H1 (cell line): Measurements from ENCODE around the gene MUS81.

Source experiments
- EZH2 ChIP-seq: fragments of 200-600 bp; sonication (generic); IDR thresholded peaks from 2 replicates; pipeline ENCODE4 v1.7.1; 2012; ENCODE audit warnings: low read depth, mild to moderate bottlenecking, moderate library complexity, low read length, inconsistent platforms; ENCODE audit not compliant: severe bottlenecking
- HDAC6 ChIP-seq: IDR thresholded peaks from one replicate; pipeline ENCODE4 v1.7.1; 2012; ENCODE audit warnings: low read depth, mild to moderate bottlenecking, inconsistent platforms, low read length, moderate library complexity
- KDM1A ChIP-seq: fragments of 200-600, 300-600 bp; sonication (generic); IDR thresholded peaks from 2 replicates; pipeline ENCODE4 v1.7.1; 2016; ENCODE audit warnings: mild to moderate bottlenecking, low read length, borderline replicate concordance
- POLR2A ChIP-seq, 2 experiments: IDR thresholded peaks; 1 replicate in 1 of 2; 2 replicates in 1 of 2; pipeline ENCODE4 v1.6.1; 2011; ENCODE audit warnings: low read depth in 2 of 2, low read length in 2 of 2, mild to moderate bottlenecking in 2 of 2; ENCODE audit errors: control extremely low read depth in 1 of 2
- POLR2AphosphoS5 ChIP-seq: IDR thresholded peaks from 2 replicates; pipeline ENCODE4 v1.6.1; 2011; ENCODE audit warnings: low read depth, low read length
- RNF2 ChIP-seq: fragments of 200-900, 300-1000 bp; sonication (generic); IDR thresholded peaks from 2 replicates; pipeline ENCODE4 v1.7.1; 2016; ENCODE audit warnings: borderline replicate concordance, low read depth, mild to moderate bottlenecking, antibody characterized with exemption, low read length; ENCODE audit not compliant: poor library complexity, severe bottlenecking; ENCODE audit errors: missing control alignments
- SRF ChIP-seq: IDR thresholded peaks from 2 replicates; pipeline ENCODE4 v1.6.1; 2011; ENCODE audit warnings: mild to moderate bottlenecking, low read depth, low read length, moderate library complexity
- TF ChIP-seq, protein P1 (sequence below): IDR thresholded peaks from 2 replicates; pipeline ENCODE4 v1.6.1; 2012; ENCODE audit warnings: inconsistent platforms
- TF ChIP-seq, protein P2 (sequence below), 3 experiments: IDR thresholded peaks; 1 replicate in 2 of 3; 2 replicates in 1 of 3; pipeline versions ENCODE4 v1.5.1 to v1.6.1; 2011; ENCODE audit warnings: low read length in 3 of 3, mild to moderate bottlenecking in 3 of 3, inconsistent platforms in 2 of 3, low read depth in 1 of 3, moderate library complexity in 1 of 3; ENCODE audit not compliant: insufficient read depth in 1 of 3; ENCODE audit errors: control extremely low read depth in 1 of 3

DNA sequence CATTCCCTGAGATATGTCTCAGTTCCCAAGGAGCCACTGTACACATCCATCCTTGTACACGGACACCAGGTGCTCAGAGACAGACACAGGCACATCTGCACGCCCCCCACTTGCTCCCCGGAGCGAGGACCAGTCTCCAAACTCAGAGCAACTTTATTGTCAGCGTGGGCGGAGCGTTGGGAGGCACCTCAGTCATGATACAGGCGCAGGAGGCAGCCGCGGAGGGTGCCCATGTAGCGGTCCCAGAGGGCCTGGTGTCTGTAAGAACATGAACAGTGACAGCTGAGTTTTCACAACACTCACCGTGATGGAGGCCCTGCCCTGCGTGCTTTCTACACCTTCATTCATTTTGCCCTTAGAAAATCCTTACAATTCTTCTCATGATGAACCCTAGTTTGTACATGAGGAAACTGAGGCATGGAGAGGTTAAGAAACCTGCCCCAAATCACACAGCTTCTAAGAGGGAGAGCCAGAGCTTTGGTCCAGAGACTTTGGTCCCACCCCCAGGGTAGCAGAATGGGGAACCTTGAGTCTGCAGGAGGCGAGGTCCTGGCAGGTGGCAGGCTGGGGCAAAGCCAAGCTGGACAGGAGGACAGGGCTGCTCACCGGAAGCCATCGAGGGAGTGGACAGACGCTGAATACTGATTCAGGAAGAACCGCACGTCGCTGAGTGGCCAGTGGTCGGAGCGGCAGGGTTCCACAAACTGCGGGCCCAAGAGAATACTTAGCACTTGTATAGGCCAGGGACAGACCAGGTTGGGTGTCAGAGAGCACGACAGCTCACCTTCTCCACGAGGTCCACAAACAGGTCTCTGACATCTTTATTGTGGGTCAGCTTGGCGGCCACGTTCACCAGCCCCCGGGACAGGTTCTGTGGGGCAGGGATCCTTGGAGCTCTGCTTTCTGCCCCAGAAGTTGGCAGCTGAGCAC, 23.8 kb downstream of the MUS81 start:
- TF ChIP-seq, protein P1, sequence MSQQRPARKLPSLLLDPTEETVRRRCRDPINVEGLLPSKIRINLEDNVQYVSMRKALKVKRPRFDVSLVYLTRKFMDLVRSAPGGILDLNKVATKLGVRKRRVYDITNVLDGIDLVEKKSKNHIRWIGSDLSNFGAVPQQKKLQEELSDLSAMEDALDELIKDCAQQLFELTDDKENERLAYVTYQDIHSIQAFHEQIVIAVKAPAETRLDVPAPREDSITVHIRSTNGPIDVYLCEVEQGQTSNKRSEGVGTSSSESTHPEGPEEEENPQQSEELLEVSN: 0 out of 2 replicates have a peak, but pooled peaks have one; percentile 0
- TF ChIP-seq EZH2: no peak
- TF ChIP-seq, protein P2, sequence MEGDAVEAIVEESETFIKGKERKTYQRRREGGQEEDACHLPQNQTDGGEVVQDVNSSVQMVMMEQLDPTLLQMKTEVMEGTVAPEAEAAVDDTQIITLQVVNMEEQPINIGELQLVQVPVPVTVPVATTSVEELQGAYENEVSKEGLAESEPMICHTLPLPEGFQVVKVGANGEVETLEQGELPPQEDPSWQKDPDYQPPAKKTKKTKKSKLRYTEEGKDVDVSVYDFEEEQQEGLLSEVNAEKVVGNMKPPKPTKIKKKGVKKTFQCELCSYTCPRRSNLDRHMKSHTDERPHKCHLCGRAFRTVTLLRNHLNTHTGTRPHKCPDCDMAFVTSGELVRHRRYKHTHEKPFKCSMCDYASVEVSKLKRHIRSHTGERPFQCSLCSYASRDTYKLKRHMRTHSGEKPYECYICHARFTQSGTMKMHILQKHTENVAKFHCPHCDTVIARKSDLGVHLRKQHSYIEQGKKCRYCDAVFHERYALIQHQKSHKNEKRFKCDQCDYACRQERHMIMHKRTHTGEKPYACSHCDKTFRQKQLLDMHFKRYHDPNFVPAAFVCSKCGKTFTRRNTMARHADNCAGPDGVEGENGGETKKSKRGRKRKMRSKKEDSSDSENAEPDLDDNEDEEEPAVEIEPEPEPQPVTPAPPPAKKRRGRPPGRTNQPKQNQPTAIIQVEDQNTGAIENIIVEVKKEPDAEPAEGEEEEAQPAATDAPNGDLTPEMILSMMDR (IDR thresholded peaks at IDR 0.05; ENCODE audit: control extremely low read depth in 1 of 3, insufficient read depth in 1 of 3, low read depth in 1 of 3, low read length in 3 of 3): no peak
- no peak; a peak in 1 of 3 replicates for TF ChIP-seq POLR2A (IDR thresholded peaks at IDR 0.05; ENCODE audit: control extremely low read depth in 1 of 2, low read depth in 2 of 2, low read length in 2 of 2)
- TF ChIP-seq RNF2: no peak
- TF ChIP-seq KDM1A: no peak
- no peak for TF ChIP-seq POLR2AphosphoS5
- TF ChIP-seq HDAC6: no peak
- TF ChIP-seq SRF: no peak
